Breast epithelium (tissue), 4 donors: ENCODE data around the gene PPP1R2. TPM values are rescaled to one million over a fixed set of nuclear protein-coding genes. Genes with fewer than 3 reads are reported as not detected.

ENCODE experiments used
- DNase-seq, 2 donors: peaks; one replicate each; pipeline ENCODE4 v3.0.0-alpha.2; 2019; ENCODE audit warnings: low spot score in 2 of 2
- H3K27ac ChIP-seq, 2 donors: fragments of 200-600 bp; sonication (generic) in 1 of 2; one replicate each; pipeline ENCODE4 v1.5.1; 2016 to 2019; ENCODE audit warnings: mild to moderate bottlenecking in 1 of 2
- H3K27me3 ChIP-seq, 2 donors: fragments of 200-600 bp; sonication (generic) in 1 of 2; one replicate each; pipeline versions ENCODE4 v1.5.1 to v1.6.0; 2017 to 2019; ENCODE audit warnings: control low read depth in 1 of 2, mild to moderate bottlenecking in 1 of 2
- H3K36me3 ChIP-seq: fragments of 200-600 bp; one replicate; pipeline ENCODE4 v1.5.1; 2019
- H3K4me1 ChIP-seq, 2 donors: fragments of 200-600 bp; sonication (generic); one replicate each; pipeline ENCODE4 v1.5.1; 2016 to 2019; ENCODE audit warnings: control low read depth in 1 of 2
- H3K4me3 ChIP-seq, 3 donors: fragments of 200-600 bp; sonication (generic); 1 replicate in 2 of 3; 2 replicates in 1 of 3; pipeline ENCODE4 v1.5.1; 2016 to 2019; ENCODE audit warnings: mild to moderate bottlenecking in 3 of 3, moderate library complexity in 2 of 3
- H3K9me3 ChIP-seq, 2 donors: fragments of 200-600 bp; sonication (generic) in 1 of 2; one replicate each; pipeline ENCODE4 v1.5.1; 2016 to 2019; ENCODE audit warnings: control low read depth in 1 of 2
- CTCF ChIP-seq, 3 donors: fragments of 450-650 bp; IDR thresholded peaks; one replicate each; pipeline ENCODE4 v1.5.1; 2016 to 2017; ENCODE audit warnings: antibody characterized with exemption in 3 of 3, mild to moderate bottlenecking in 3 of 3, moderate library complexity in 3 of 3
- POLR2A ChIP-seq: fragments of 450-650 bp; IDR thresholded peaks from one replicate; pipeline ENCODE4 v1.6.1; 2016; ENCODE audit warnings: antibody characterized with exemption, mild to moderate bottlenecking, moderate library complexity
- POLR2AphosphoS5 ChIP-seq, 3 donors: sonication (generic); formaldehyde crosslinking; IDR thresholded peaks; one replicate each; pipeline ENCODE4 v1.6.1; 2017; ENCODE audit warnings: antibody characterized with exemption in 3 of 3
- intact Hi-C: fragments of 100-400 bp; cut with DNase I; formaldehyde crosslinking; loops from one replicate; pipeline ENCODE4 v1.15.1; 2023; ENCODE audit warnings: low total_unique reads
- total RNA-seq, 3 donors: library from RNA; depleted of rRNA; stranded (reverse); fragments of >200 nt; gene quantifications; one replicate each; pipeline ENCODE4 v1.1.0, GENCODE V29; 2016

Gene PPP1R2
- total RNA-seq, 3 donors from 2014 or later = 44.8 to 65.7 (median 61.6) TPM

GRCh38 chr3:195579281-195579680, 36.2 kb upstream of the PPP1R2 start:
- intact Hi-C loops = loop anchor here (10.0 kb wide), 1 partner anchor 1254 kb away; no protein-coding TSS in a partner anchor
- no peak for TF ChIP-seq CTCF (IDR thresholded peaks at IDR 0.05)
- TF ChIP-seq POLR2A = no peak
- no peak for TF ChIP-seq POLR2AphosphoS5 (IDR thresholded peaks at IDR 0.05)
- Histone ChIP-seq H3K9me3 (no peaks in the 10 kb centered on the region), H3K27me3 (no peaks in the 10 kb centered on the region), H3K27ac (peak overlapping the region in 1 of 2 donors; percentile 27), H3K4me3 (peak overlapping the region in 2 of 3 donors; percentile 53 to 66), H3K36me3 (no peaks in the 10 kb centered on the region), H3K4me1 (no peaks in the 10 kb centered on the region)
- no peak for DNase-seq

GRCh38 chr3:195578565-195578964, 35.4 kb upstream of the PPP1R2 start:
- Histone ChIP-seq H3K4me3 (peak overlapping the region in 2 of 3 donors; percentile 53 to 66), H3K36me3 (no peaks in the 10 kb centered on the region), H3K27me3 (no peaks in the 10 kb centered on the region), H3K4me1 (no peaks in the 10 kb centered on the region), H3K27ac (peak overlapping the region in 1 of 2 donors; percentile 27), H3K9me3 (no peaks in the 10 kb centered on the region)
- intact Hi-C loops = loop anchor here (10.0 kb wide), 1 partner anchor 1254 kb away; no protein-coding TSS in a partner anchor
- no peak for TF ChIP-seq CTCF (IDR thresholded peaks at IDR 0.05)
- no peak for TF ChIP-seq POLR2AphosphoS5 (IDR thresholded peaks at IDR 0.05)
- TF ChIP-seq POLR2A = no peak
- DNase-seq = no peak

GRCh38 chr3:195577645-195578177, 34.6 kb upstream of the PPP1R2 start:
- H3K27me3 ChIP-seq = no peaks in the 10 kb centered on the region
- TF ChIP-seq POLR2A = no peak
- no peak for TF ChIP-seq CTCF (IDR thresholded peaks at IDR 0.05)
- TF ChIP-seq POLR2AphosphoS5 (IDR thresholded peaks at IDR 0.05) = no peak
- intact Hi-C loops = loop anchor here (10.0 kb wide), 1 partner anchor 1253 kb away; no protein-coding TSS in a partner anchor
- H3K4me3 ChIP-seq = peak overlapping the region in 1 of 3 donors; percentile 66
- H3K27ac ChIP-seq = peak overlapping the region in 1 of 2 donors; percentile 27
- no peaks in the 10 kb centered on the region for H3K36me3 ChIP-seq
- H3K9me3 ChIP-seq = no peaks in the 10 kb centered on the region
- DNase-seq = no peak
- H3K4me1 ChIP-seq = no peaks in the 10 kb centered on the region

DNA sequence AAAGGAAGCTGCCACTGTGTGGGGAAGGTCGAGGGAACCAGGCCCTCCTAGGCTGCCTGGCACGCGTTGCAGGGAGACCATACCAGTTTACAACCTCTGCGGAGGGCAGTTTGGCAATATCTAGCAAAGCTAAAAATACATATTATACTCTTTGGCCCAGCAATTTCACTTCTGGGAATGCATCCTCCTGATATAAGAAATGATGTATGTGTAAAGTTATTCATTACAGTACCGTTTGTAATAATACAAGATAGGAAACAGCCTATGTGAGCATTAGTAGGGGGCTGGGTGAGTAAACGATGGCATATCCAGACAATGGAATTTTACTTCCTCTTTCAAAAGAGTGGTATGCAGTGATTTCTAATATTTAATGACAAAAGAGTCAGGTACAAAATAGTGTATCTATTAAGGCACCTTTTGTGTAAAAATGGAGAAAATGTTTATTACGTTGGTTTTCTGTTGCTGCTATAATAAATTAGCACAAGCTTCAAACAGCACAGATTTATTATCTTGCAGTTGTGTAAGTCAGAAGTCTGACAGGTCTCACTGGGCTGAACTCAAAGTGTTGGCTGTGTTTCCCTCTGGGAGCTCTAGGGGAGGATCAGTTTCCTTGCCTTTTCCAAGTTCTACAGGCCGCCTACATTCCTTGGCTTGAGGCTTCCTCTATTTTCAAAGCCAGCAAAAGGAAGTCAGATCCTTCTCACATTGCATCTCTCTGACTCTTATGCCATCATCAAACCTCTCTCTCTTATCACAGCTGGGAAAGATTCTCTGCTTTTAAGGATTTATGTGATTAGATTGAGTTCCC, 31.6 kb upstream of the PPP1R2 start:
- Histone ChIP-seq H3K27ac (no peak overlapping the region), H3K36me3 (no peaks in the 10 kb centered on the region)
- intact Hi-C loops = loop anchor here (10.0 kb wide), 1 partner anchor 1250 kb away; no protein-coding TSS in a partner anchor

More for the DNA sequence above, 31.6 kb upstream of the PPP1R2 start:
- Histone ChIP-seq H3K4me1 (no peaks in the 10 kb centered on the region), H3K4me3 (no peak overlapping the region), H3K27me3 (no peaks in the 10 kb centered on the region), H3K9me3 (no peaks in the 10 kb centered on the region)
- no peak for DNase-seq
- no peak for TF ChIP-seq POLR2AphosphoS5 (IDR thresholded peaks at IDR 0.05)
- no peak for TF ChIP-seq POLR2A
- TF ChIP-seq CTCF (IDR thresholded peaks at IDR 0.05) = no peak
